ENCODE results near the gene RAVER2. TPM values are rescaled to one million over a fixed set of nuclear protein-coding genes. Genes with fewer than 3 reads are reported as not detected.
"Not testable (repeated sequence)": the region's sequence is repeated elsewhere in the genome, so short reads cannot be mapped to it uniquely, and the experiment has no call there.

RAVER2 gene
- total RNA-seq, 1 experiment from 2014 or later: 13.3 TPM

- H3K23ac ChIP-seq (ENCODE audit: insufficient read length, low read depth, low read length); H2AFZ ChIP-seq (ENCODE audit: low read length); H3K79me1 ChIP-seq (ENCODE audit: insufficient read depth, low read depth, low read length, poor library complexity, severe bottlenecking); H3T11ph ChIP-seq (ENCODE audit: low read length); H2BK120ac ChIP-seq (ENCODE audit: low read depth, low read length, poor library complexity, severe bottlenecking); H2BK12ac ChIP-seq (ENCODE audit: insufficient read length, low read depth, low read length); H4K20me1 ChIP-seq (ENCODE audit: control insufficient read depth, insufficient read depth, insufficient read length); H3K56ac ChIP-seq (ENCODE audit: insufficient read length, low read depth, low read length); H3K4me2 ChIP-seq (ENCODE audit: insufficient read depth, insufficient read length, low read length); H3K9me3 ChIP-seq (ENCODE audit: control insufficient read depth, low read depth, low read length); H3K9ac ChIP-seq (ENCODE audit: extremely low read depth, insufficient read length, low read length); H3K79me2 ChIP-seq (ENCODE audit: insufficient read depth, low read length); H3K23me2 ChIP-seq (ENCODE audit: insufficient read length, low read depth, low read length, poor library complexity, severe bottlenecking); H3K27ac ChIP-seq (ENCODE audit: insufficient read length, low read depth, low read length); H3K4ac ChIP-seq (ENCODE audit: low read depth, low read length); H3K4me3 Mint-ChIP-seq; H3K27ac Mint-ChIP-seq; H3K14ac ChIP-seq (ENCODE audit: insufficient read depth, low read length); H3K27me3 Mint-ChIP-seq (ENCODE audit: low read depth); H3K27me3 ChIP-seq (ENCODE audit: insufficient read depth, low read length); H3K4me1 ChIP-seq (ENCODE audit: insufficient read depth, low read length); H2AK5ac ChIP-seq (ENCODE audit: insufficient read length, low read length); H3K18ac ChIP-seq (ENCODE audit: insufficient read length, low read depth, low read length); H3K9me3 Mint-ChIP-seq; H2BK5ac ChIP-seq (ENCODE audit: insufficient read length, low read length); H3K4me1 Mint-ChIP-seq; H4K5ac ChIP-seq (ENCODE audit: insufficient read length, low read depth, low read length); H2BK15ac ChIP-seq (ENCODE audit: low read depth, low read length); DNase-seq; H4K8ac ChIP-seq (replicated peaks; ENCODE audit: insufficient read length, low read depth, low read length); H2BK20ac ChIP-seq (ENCODE audit: low read depth, low read length, poor library complexity, severe bottlenecking); H4K91ac ChIP-seq (ENCODE audit: insufficient read length, low read depth, low read length): not testable (repeated sequence)
- no CpG with 5 or more reads among the region's 3 CpGs for WGBS (ENCODE audit: extremely low coverage, insufficient read length, low lambda C conversion rate)
- H3K36me3 Mint-ChIP-seq (ENCODE audit: insufficient read depth in 1 of 3, low read depth in 3 of 3): peaks cover 15 to 31% (median 19%) of the 10 kb centered on the region in 3 experiments
Measured at GRCh38 chr1:64820572-64820971, 75.7 kb downstream of the RAVER2 start.

Measured in H9 (cell line).